SH-SY5Y (cell line): ENCODE data around the gene CLDN16.

ENCODE experiments used
- GATA2 ChIP-seq: IDR thresholded peaks from 2 replicates; pipeline ENCODE4 v1.6.1; 2011; ENCODE audit warnings: mild to moderate bottlenecking, low read depth, low read length
- GATA3 ChIP-seq: IDR thresholded peaks from 2 replicates; pipeline ENCODE4 v1.6.1; 2011; ENCODE audit warnings: low read depth, mild to moderate bottlenecking, low read length, moderate library complexity

DNA sequence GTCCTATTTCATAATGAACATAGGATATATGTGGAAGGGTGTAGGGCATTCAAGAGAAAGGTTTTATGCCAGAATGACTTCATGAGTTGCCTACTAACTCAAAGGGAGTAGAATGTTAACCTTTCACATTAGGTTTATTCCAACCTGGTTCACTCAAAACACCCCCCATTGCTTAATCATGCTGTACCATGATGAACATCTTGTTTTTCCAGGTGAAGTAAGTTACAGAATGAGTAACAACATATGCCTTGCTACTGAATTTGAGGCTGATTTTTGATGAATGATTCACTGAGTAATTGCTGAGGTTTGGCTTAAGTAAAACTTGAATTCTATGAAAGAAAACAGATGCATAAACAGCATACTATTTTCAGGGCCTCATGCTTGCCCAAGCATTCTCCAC, 5.9 kb upstream of the CLDN16 start:
- TF ChIP-seq GATA2 (no peak), GATA3 (no peak)
